Vagina (tissue), 2 donors: ENCODE measurements around the gene BARX2.

ENCODE experiments used
- CTCF ChIP-seq, 3 experiments: fragments of 450-650 bp in 2 of 3; fragments of 200-600 bp in 1 of 3; sonication (generic) in 1 of 3; IDR thresholded peaks; one replicate each; pipeline ENCODE4 v1.5.1; 2017 to 2019; ENCODE audit warnings: antibody characterized with exemption in 3 of 3, mild to moderate bottlenecking in 2 of 3, moderate library complexity in 2 of 3
- POLR2A ChIP-seq, 2 donors: fragments of 450-650 bp; IDR thresholded peaks; one replicate each; pipeline ENCODE4 v1.6.1; 2017; ENCODE audit warnings: antibody characterized with exemption in 2 of 2, mild to moderate bottlenecking in 2 of 2, moderate library complexity in 2 of 2
- POLR2AphosphoS5 ChIP-seq, 2 donors: sonication (generic); formaldehyde crosslinking; IDR thresholded peaks; one replicate each; pipeline ENCODE4 v1.9.0; 2017; ENCODE audit warnings: antibody characterized with exemption in 2 of 2, mild to moderate bottlenecking in 2 of 2, low read depth in 1 of 2; ENCODE audit not compliant: insufficient read depth in 1 of 2

GRCh38 chr11:129427376-129427775 lies 51.7 kb downstream of the BARX2 start:
- TF ChIP-seq POLR2A (IDR thresholded peaks at IDR 0.05) = no peak
- TF ChIP-seq CTCF (IDR thresholded peaks at IDR 0.05) = no peak
- no peak for TF ChIP-seq POLR2AphosphoS5 (IDR thresholded peaks at IDR 0.05; ENCODE audit: insufficient read depth in 1 of 2, low read depth in 1 of 2)
